ENCODE data around the gene CPSF4L.

Gene CPSF4L

DNA sequence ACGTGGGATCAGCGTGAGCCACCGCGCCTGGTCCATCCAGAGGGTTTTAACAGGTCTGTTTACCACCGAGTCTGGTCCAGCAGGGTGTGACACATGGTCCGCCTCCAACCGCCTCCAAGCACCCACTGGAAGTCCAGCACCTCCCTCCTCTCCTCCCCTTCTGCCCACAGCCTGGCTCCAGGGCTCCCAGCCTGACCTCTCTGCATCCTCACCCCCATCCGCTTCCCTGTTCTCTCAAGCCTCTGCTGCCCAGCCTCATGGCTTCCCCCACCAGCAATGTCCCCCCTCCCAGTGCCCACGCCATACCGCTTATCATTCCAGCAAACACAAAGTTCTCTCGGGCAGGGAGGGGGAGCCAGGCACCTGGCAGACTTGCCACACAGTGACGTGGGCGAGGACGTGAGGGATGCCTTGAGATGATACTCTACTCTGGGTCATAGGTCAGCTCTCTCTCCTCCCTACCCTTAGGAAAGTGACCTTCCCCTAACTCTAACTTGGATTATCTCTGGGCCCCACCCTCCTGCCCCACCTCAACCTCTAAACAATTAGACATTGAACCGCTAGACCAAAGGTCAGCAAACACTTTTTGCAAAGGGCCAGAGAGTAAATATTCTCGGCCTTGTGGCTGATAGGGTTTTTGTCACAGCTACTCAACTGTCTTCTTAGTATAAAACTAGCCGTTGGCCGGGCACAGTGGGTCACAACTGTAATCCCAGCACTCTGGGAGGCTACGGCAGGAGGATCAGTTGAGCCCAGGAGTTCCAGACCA lies 27.0 kb upstream of the CPSF4L start:
- TF ChIP-seq, protein P1, sequence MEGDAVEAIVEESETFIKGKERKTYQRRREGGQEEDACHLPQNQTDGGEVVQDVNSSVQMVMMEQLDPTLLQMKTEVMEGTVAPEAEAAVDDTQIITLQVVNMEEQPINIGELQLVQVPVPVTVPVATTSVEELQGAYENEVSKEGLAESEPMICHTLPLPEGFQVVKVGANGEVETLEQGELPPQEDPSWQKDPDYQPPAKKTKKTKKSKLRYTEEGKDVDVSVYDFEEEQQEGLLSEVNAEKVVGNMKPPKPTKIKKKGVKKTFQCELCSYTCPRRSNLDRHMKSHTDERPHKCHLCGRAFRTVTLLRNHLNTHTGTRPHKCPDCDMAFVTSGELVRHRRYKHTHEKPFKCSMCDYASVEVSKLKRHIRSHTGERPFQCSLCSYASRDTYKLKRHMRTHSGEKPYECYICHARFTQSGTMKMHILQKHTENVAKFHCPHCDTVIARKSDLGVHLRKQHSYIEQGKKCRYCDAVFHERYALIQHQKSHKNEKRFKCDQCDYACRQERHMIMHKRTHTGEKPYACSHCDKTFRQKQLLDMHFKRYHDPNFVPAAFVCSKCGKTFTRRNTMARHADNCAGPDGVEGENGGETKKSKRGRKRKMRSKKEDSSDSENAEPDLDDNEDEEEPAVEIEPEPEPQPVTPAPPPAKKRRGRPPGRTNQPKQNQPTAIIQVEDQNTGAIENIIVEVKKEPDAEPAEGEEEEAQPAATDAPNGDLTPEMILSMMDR (IDR thresholded peaks at IDR 0.05; ENCODE audit: borderline replicate concordance, insufficient read depth, low read depth, low read length) = no peak
- no peak overlapping the region for H3K4me3 ChIP-seq (ENCODE audit: low read depth, low read length)

DNA sequence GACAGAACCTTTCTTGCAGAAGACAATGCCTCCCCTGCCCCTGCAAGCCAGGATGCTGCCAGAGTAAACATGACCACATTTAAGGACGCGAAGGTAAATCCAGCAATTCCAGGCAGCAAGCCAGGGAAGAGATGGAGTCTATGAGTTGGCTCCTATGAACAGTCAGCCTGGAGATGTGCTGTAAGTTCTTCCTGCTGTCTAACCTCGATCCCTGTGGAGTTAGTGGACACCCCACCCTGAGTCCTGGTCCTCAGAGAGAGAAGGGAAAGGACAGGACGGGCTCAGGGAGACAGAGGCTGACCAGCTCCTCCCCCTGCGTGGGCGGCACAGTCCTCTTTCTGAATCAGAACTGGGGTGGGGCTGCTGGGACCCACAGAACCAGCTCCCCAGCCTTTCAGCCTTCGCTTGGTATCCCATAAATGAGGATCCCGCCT lies 25.2 kb upstream of the CPSF4L start:
- no peak overlapping the region for H3K4me3 ChIP-seq (ENCODE audit: low read depth, low read length)
- TF ChIP-seq, protein P1 (IDR thresholded peaks at IDR 0.05; ENCODE audit: borderline replicate concordance, insufficient read depth, low read depth, low read length) = no peak

DNA sequence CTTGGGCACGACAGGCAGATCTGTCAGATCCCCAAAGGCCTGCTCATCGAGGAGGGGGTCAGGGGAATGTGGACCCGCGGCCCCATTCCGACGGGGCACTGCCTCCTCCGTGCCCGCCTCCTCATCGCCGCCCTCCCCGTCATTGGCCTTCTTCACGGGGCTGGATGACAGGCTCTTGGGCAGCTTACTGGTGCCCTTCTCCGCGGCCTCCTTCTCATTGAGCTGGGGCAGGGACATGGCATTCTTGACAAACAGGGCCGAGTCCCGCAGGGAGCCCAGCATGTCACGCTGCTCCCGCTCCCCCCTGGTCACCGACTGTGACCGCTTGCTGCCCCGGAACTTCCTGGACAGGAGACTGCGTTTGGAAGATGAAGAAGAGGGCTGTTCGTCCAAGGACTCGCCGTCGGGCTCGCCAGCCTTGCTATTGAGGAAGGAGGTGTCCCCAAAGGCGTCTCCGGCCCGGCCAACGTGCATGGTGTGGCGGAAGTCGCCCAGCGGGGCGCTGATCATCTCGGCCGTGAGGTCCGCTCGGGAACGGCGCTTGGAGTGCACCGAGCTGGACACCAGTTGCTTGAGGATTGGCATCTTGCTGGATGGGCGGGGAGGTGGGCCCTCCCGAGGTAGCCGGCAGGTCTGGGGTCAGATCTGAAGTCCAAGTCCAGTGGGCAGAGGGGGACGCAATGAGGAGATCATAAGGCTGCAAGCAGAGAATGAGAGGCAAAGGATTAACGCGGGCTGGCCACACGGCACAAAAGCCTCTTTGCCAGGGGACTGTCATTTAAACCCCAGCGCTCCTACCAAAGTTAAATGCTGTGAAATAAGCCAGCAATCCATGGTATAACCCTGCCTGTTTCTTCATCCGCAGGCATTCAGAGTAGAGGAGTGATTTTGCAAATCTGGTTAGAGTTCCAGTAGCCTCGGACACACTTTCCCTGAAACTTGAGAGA lies 24.5 kb upstream of the CPSF4L start:
- TF ChIP-seq, protein P1 (IDR thresholded peaks at IDR 0.05; ENCODE audit: borderline replicate concordance, insufficient read depth, low read depth, low read length) = no peak
- no peak overlapping the region for H3K4me3 ChIP-seq (ENCODE audit: low read depth, low read length)

DNA sequence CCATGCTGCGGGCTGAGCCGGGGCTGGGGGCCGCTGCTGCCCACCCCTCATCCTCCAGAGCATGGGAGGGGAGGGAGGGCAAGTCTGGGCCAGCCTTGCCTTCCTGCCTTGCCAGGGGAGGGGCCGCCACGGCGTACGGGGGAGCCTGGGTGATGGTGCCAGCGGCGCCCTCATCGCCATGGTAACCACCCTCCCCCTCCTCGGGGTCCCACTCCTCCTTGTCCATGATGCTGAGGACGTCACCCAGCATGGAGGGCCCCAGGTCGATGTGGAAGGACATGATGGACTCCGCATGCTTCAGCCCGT lies 23.9 kb upstream of the CPSF4L start:
- TF ChIP-seq, protein P1 (IDR thresholded peaks at IDR 0.05; ENCODE audit: borderline replicate concordance, insufficient read depth, low read depth, low read length) = no peak
- no peak overlapping the region for H3K4me3 ChIP-seq (ENCODE audit: low read depth, low read length)

DNA sequence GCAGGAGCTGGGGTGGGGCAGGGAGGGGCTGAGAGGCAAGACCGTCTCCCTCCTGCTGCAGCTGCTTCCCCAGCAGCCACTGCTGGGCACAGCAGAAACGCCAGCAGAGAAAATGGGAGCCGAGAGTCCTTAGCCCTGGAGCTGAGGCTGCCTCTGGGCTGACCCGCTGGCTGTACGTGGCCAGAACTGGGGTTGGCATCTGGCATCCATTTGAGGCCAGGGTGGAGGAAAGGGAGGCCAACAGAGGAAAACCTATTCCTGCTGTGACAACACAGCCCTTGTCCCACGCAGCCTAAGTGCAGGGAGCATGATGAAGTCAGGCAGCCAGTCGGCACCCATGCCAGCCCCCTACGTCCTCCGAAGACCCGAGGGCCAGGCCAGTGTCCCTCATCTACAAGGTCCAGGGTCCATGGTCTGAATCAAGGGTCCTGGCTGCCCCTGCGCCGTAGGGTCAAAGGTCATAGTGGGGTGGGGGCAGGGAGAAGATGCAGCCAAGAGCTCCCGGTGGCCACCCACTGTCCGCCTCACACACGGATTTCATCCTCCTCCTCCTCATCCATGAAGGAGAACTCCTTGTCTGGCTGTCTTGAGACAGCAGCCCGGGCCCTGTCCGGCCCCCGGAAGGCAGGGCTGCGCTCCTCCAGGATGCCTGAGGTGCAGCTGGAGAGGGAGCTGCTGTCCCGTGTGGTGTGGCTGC lies 23.4 kb upstream of the CPSF4L start:
- TF ChIP-seq, protein P1 (IDR thresholded peaks at IDR 0.05; ENCODE audit: borderline replicate concordance, insufficient read depth, low read depth, low read length) = no peak
- no peak overlapping the region for H3K4me3 ChIP-seq (ENCODE audit: low read depth, low read length)

DNA sequence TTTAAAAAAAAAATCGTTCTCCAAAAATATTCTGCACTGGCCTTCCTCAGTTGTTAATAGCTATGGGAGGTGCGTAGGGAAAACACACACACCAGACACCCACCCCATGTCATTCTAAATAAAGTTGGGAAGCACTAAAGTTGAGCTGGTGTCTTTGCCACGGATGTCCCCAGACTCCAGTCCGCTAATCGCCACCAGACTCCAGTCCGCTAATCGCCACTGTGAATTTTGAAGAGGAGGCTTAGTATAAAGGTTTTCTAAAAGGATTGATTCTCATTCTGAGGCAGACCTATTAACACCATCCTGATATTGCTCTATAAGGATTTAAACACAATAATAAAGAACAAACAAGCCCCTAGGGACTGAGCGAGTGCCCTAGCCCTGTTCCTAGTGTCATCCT lies 22.7 kb upstream of the CPSF4L start:
- TF ChIP-seq, protein P1 (IDR thresholded peaks at IDR 0.05; ENCODE audit: borderline replicate concordance, insufficient read depth, low read depth, low read length) = no peak

More for the DNA sequence above, 22.7 kb upstream of the CPSF4L start:
- H3K4me3 ChIP-seq (ENCODE audit: low read depth, low read length) = no peak overlapping the region

Measured in GM12875 (cell line).